Lung microvascular endothelial cell (primary cell): ENCODE data around the gene OSBPL1A. TPM values are rescaled to one million over a fixed set of nuclear protein-coding genes. Genes with fewer than 3 reads are reported as not detected.
A peak's percentile ranks its signal among the peaks of the same experiment; 100 is the strongest.

ENCODE experiments used
- DNase-seq, 2 donors: peaks; one replicate each; pipeline versions ENCODE4 v3.0.0 to v3.0.0-alpha.2; 2010; ENCODE audit warnings: low read depth in 2 of 2
- total RNA-seq: library from RNA; depleted of rRNA; stranded (reverse); fragments of >200 nt; gene quantifications from 2 replicates; pipeline ENCODE4 v1.2.1, GENCODE V29; 2014

The OSBPL1A gene
- total RNA-seq, 1 donor from 2014 or later = 8.7 TPM

- DNase-seq = no peak
These were observed 128.7 kb downstream of the OSBPL1A start for GRCh38 chr18:24268784-24269550.

- DNase-seq = no peak
These were observed 129.7 kb downstream of the OSBPL1A start for GRCh38 chr18:24267878-24268277.

GRCh38 chr18:24266131-24266530 is 131.5 kb downstream of the OSBPL1A start:
- DNase-seq = no peak

- no peak for DNase-seq
These were observed 132.0 kb downstream of the OSBPL1A start for GRCh38 chr18:24265502-24266064.

- no peak for DNase-seq
These were observed 134.6 kb downstream of the OSBPL1A start for GRCh38 chr18:24263050-24263449.

GRCh38 chr18:24262087-24262486 is 135.5 kb downstream of the OSBPL1A start:
- no peak for DNase-seq

GRCh38 chr18:24259869-24260641 is 137.6 kb downstream of the OSBPL1A start:
- DNase-seq = no peak

- no peak for DNase-seq
These were observed 143.6 kb downstream of the OSBPL1A start for GRCh38 chr18:24254071-24254470.

- DNase-seq = no peak
These were observed 147.9 kb downstream of the OSBPL1A start for GRCh38 chr18:24249716-24250115.

- DNase-seq = no peak
These were observed 149.3 kb downstream of the OSBPL1A start for GRCh38 chr18:24248359-24248758.

GRCh38 chr18:24246143-24246542 is 151.5 kb downstream of the OSBPL1A start:
- no peak for DNase-seq

GRCh38 chr18:24244698-24245097 is 152.9 kb downstream of the OSBPL1A start:
- DNase-seq = no peak

GRCh38 chr18:24243677-24244076 is 153.9 kb downstream of the OSBPL1A start:
- DNase-seq = no peak

- no peak for DNase-seq
These were observed 158.3 kb downstream of the OSBPL1A start for GRCh38 chr18:24239341-24239740.

GRCh38 chr18:24238387-24238786 is 159.2 kb downstream of the OSBPL1A start:
- DNase-seq = peak in 1 of 2 donors; percentile 30

GRCh38 chr18:24234850-24235418 is 162.7 kb downstream of the OSBPL1A start:
- DNase-seq = no peak

- DNase-seq = peak in 1 of 2 donors; percentile 66
These were observed 163.3 kb downstream of the OSBPL1A start for GRCh38 chr18:24234330-24234729.

GRCh38 chr18:24232800-24233199 is 164.8 kb downstream of the OSBPL1A start:
- no peak for DNase-seq

- DNase-seq = peak; percentile 19 to 60
These were observed 165.6 kb downstream of the OSBPL1A start for GRCh38 chr18:24231773-24232735.

GRCh38 chr18:24230766-24231165 is 166.9 kb downstream of the OSBPL1A start:
- DNase-seq = peak in 1 of 2 donors; percentile 5

GRCh38 chr18:24228667-24229041 is 169.0 kb downstream of the OSBPL1A start:
- no peak for DNase-seq
